Esophagus squamous epithelium (tissue), 4 donors: ENCODE data around the gene ULBP3.

Source experiments
- CTCF ChIP-seq, 6 experiments: fragments of 450-650 bp in 4 of 6; fragments of 200-600 bp in 2 of 6; sonication (generic) in 2 of 6; IDR thresholded peaks; one replicate each; pipeline ENCODE4 v1.5.1; 2016 to 2019; ENCODE audit warnings: antibody characterized with exemption in 6 of 6, mild to moderate bottlenecking in 4 of 6, moderate library complexity in 4 of 6
- POLR2A ChIP-seq, 4 donors: fragments of 450-650 bp; IDR thresholded peaks; one replicate each; pipeline ENCODE4 v1.6.1; 2017; ENCODE audit warnings: antibody characterized with exemption in 4 of 4, mild to moderate bottlenecking in 4 of 4, moderate library complexity in 3 of 4

- no peak for TF ChIP-seq POLR2A (IDR thresholded peaks at IDR 0.05)
- TF ChIP-seq CTCF (IDR thresholded peaks at IDR 0.05): no peak
Measured at GRCh38 chr6:150112233-150112632, 43.3 kb upstream of the ULBP3 start.
